Left lung (tissue), 10 donors: ENCODE data around the gene TASP1. TPM values are rescaled to one million over a fixed set of nuclear protein-coding genes. Genes with fewer than 3 reads are reported as not detected.

Experiments used
- ATAC-seq: fragments of 200-7000 bp; cut with Tn5 transposase; one replicate; pipeline ENCODE4 v1.9.1; 2020; ENCODE audit warnings: moderate library complexity
- DNase-seq, 4 donors: peaks; one replicate each; pipeline ENCODE4 v3.0.0-alpha.2; 2013 to 2020
- H3K27ac ChIP-seq, 2 donors: fragments of 200-600 bp; sonication (generic) in 1 of 2; one replicate each; pipeline versions ENCODE4 v1.5.0 to v1.8.0; 2020 to 2021
- H3K27me3 ChIP-seq, 2 donors: fragments of 200-600 bp; sonication (generic) in 1 of 2; one replicate each; pipeline versions ENCODE4 v1.5.0 to v1.8.0; 2020 to 2021
- H3K36me3 ChIP-seq, 2 donors: fragments of 200-600 bp; sonication (generic) in 1 of 2; one replicate each; pipeline versions ENCODE4 v1.5.0 to v1.8.0; 2020 to 2021
- H3K4me1 ChIP-seq, 2 donors: fragments of 200-600 bp; one replicate each; pipeline ENCODE4 v1.8.0; 2021
- H3K4me3 ChIP-seq, 2 donors: fragments of 200-600 bp; sonication (generic) in 1 of 2; one replicate each; pipeline versions ENCODE4 v1.5.0 to v1.8.0; 2020 to 2021; ENCODE audit warnings: mild to moderate bottlenecking in 1 of 2
- H3K9me3 ChIP-seq, 2 donors: fragments of 200-600 bp; sonication (generic) in 1 of 2; one replicate each; pipeline versions ENCODE4 v1.5.0 to v1.8.0; 2020 to 2021
- CTCF ChIP-seq, 2 donors: fragments of 200-600 bp; sonication (generic) in 1 of 2; IDR thresholded peaks; one replicate each; pipeline versions ENCODE4 v1.5.0 to v1.8.0; 2021; ENCODE audit warnings: antibody characterized with exemption in 2 of 2
- intact Hi-C, 2 donors: fragments of 100-400 bp; cut with DNase I; formaldehyde crosslinking; loops; one replicate each; pipeline versions ENCODE4 v1.11.2 to v1.14.2; 2022
- polyA plus RNA-seq, 6 donors: library from polyadenylated mRNA; unstranded; fragments of 120-200 nt; gene quantifications; one replicate each; pipeline ENCODE4 v1.2.1, GENCODE V29; 2013; ENCODE audit not compliant: insufficient read length in 6 of 6
- total RNA-seq, 2 donors: library from RNA; stranded (reverse); fragmentation: NEBNext Ultra II Directional; extraction: Animal tissue kit (Norgen Biotek cat#: 25700); gene quantifications; one replicate each; pipeline ENCODE4 v1.2.1, GENCODE V29; 2021
- donor health status: DM: no; HTN: yes; CAD: no.
- donor health status: DM: no; HTN: no; CAD: no.

Gene TASP1
- total and polyA plus RNA-seq, 8 donors: 12.9 to 19.9 (median 17.3) TPM

GRCh38 chr20:13355941-13356486 lies 282.7 kb downstream of the TASP1 start:
- TF ChIP-seq CTCF (IDR thresholded peaks at IDR 0.05): no peak
- ATAC-seq: no peak

GRCh38 chr20:13355411-13355810 lies 283.3 kb downstream of the TASP1 start:
- H3K27ac ChIP-seq: no peak overlapping the region
- no peak for TF ChIP-seq CTCF (IDR thresholded peaks at IDR 0.05)
- H3K4me1 ChIP-seq: no peaks in the 10 kb centered on the region
- DNase-seq: peak in 1 of 4 donors; percentile 26
- ATAC-seq: peak; percentile 94
- intact Hi-C loops: no loop called here
- no peaks in the 10 kb centered on the region for H3K27me3 ChIP-seq
- H3K9me3 ChIP-seq: no peaks in the 10 kb centered on the region
- no peaks in the 10 kb centered on the region for H3K36me3 ChIP-seq
- H3K4me3 ChIP-seq: no peak overlapping the region

More at GRCh38 chr20:13355941-13356486, 282.7 kb downstream of the TASP1 start:
- Histone ChIP-seq H3K4me1 (no peaks in the 10 kb centered on the region), H3K27me3 (no peaks in the 10 kb centered on the region), H3K27ac (no peak overlapping the region), H3K36me3 (no peaks in the 10 kb centered on the region), H3K9me3 (no peaks in the 10 kb centered on the region), H3K4me3 (no peak overlapping the region)
- intact Hi-C loops: no loop called here
- DNase-seq: peak in 2 of 4 donors; percentile 46 to 71

GRCh38 chr20:13353261-13353945 lies 285.3 kb downstream of the TASP1 start:
- intact Hi-C loops: no loop called here
- no peak for ATAC-seq
- no peak overlapping the region for H3K4me3 ChIP-seq
- H3K4me1 ChIP-seq: no peaks in the 10 kb centered on the region
- no peak for TF ChIP-seq CTCF (IDR thresholded peaks at IDR 0.05)
- H3K27ac ChIP-seq: no peak overlapping the region
- no peak for DNase-seq
- no peaks in the 10 kb centered on the region for H3K36me3 ChIP-seq
- no peaks in the 10 kb centered on the region for H3K27me3 ChIP-seq
- no peaks in the 10 kb centered on the region for H3K9me3 ChIP-seq

- no peaks in the 10 kb centered on the region for H3K36me3 ChIP-seq
- no peaks in the 10 kb centered on the region for H3K4me1 ChIP-seq
- TF ChIP-seq CTCF (IDR thresholded peaks at IDR 0.05): no peak
- no peaks in the 10 kb centered on the region for H3K27me3 ChIP-seq
- intact Hi-C loops: no loop called here
- ATAC-seq (no peak), DNase-seq (no peak)
- no peak overlapping the region for H3K4me3 ChIP-seq
- peak overlapping the region in 1 of 2 donors; percentile 57 for H3K27ac ChIP-seq
- H3K9me3 ChIP-seq: no peaks in the 10 kb centered on the region
Observed at GRCh38 chr20:13349235-13349604, 289.5 kb downstream of the TASP1 start.

- no peak for TF ChIP-seq CTCF (IDR thresholded peaks at IDR 0.05)
- H3K36me3 ChIP-seq: no peaks in the 10 kb centered on the region
- intact Hi-C loops: no loop called here
- H3K4me3 ChIP-seq: no peak overlapping the region
- ATAC-seq (no peak), DNase-seq (no peak)
- no peaks in the 10 kb centered on the region for H3K27me3 ChIP-seq
- no peaks in the 10 kb centered on the region for H3K4me1 ChIP-seq
- H3K27ac ChIP-seq: peak overlapping the region in 1 of 2 donors; percentile 57
- H3K9me3 ChIP-seq: no peaks in the 10 kb centered on the region
Observed at GRCh38 chr20:13348311-13349234, 290.2 kb downstream of the TASP1 start.
